Stimulated activated CD8-positive, alpha-beta memory T cell treated with anti-CD3 and anti-CD28 coated beads, Interleukin-2, amount 100 ng/mL, for 48 hours (primary cell): ENCODE measurements around the gene CBX1.

Experiments
- DNase-seq, 2 donors: peaks; one replicate each; pipeline ENCODE4 v3.0.0-alpha.2; 2020; ENCODE audit warnings: low read depth in 2 of 2

The CBX1 gene

DNA sequence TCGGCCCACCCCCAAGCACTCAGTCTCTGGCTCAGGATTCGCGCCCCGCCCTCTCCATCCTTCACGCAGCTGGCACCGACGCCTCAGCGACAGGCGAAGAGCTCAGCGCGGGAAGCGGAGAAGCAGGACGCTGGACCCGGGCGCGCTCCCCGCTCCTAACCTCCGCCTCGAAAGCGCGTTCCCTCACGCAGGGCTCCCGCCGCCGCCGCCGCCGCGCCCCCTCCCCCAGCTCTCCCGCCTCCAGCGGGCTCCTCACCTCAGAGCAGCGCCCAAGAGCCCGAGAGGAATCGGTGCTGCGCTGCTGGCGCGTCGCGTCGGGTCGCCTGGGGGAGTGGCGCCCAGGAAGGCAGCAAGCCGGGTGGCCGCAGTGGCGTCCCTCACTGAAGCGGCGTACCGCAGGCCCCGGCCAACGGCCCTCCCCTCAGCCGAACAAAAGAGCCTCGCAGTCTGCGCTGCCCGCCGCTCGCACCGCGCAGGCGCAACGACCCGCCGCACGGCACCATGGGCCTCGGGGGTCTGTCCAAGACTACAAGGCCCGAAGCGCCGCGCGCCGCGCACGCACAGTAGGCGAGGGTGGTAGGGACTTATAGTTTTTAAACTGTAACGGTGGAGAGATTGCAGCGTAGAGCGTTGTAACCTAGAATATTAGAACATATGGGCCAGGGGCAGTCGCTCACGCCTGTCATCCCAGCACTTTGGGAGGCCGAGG lies at the start of gene CBX1:
CBX1 (minus strand) TSS at position 467 of the 709 bp plus-strand sequence. CDS start 24,474 bp downstream, outside the sequence.
- peak; percentile 92 to 94 for DNase-seq

DNA sequence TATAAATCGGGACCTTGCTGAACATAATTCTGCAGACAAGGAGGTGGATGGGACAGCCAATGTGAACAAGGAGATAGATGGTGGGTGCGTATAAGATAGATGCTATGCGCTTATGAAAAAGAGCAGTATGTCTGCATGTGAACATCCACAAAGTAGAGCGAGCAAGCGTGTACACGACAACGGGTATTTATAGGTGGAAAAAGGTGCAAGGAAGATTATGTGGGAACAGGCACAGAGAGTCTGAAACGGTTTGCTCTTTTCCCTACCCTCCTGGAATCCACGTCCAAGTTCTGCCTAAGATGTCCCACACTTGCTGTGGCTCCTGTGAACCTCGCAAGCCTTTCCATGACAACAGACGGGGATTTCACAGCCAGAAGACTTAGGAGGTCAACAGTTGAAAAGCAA lies 49.3 kb upstream of the CBX1 start:
- no peak for DNase-seq

DNA sequence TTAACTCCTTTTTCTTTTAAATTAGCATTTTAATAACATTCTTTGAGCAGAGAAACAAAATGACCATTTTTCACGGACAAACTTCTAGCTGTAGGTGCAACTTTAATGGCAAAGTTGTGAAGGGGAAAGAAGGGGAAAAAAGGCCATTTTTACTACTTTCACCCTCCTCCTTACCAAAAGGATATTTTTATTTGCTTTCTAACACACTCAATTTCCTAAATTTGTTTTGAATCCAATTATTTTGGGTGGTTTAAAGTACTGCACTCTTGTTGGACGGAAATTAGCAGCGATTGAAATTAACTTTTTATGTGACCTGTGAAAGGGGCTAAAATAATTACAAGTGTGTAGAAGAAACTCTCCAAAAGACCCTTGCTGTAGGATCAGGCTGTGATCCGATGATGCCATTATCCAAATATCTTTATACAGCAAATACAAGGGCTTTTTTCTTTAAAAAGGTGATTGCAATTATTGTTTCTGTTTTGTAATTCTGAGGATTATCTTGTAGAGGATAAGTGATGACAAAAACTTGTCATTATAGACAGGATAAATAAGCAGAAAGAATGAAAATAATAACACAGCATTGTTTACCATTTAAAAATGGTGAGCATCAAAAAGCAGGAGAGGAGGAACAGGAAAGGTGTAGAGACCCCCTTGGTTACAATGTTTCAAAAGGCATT lies 48.6 kb upstream of the CBX1 start:
- DNase-seq, result no peak

DNA sequence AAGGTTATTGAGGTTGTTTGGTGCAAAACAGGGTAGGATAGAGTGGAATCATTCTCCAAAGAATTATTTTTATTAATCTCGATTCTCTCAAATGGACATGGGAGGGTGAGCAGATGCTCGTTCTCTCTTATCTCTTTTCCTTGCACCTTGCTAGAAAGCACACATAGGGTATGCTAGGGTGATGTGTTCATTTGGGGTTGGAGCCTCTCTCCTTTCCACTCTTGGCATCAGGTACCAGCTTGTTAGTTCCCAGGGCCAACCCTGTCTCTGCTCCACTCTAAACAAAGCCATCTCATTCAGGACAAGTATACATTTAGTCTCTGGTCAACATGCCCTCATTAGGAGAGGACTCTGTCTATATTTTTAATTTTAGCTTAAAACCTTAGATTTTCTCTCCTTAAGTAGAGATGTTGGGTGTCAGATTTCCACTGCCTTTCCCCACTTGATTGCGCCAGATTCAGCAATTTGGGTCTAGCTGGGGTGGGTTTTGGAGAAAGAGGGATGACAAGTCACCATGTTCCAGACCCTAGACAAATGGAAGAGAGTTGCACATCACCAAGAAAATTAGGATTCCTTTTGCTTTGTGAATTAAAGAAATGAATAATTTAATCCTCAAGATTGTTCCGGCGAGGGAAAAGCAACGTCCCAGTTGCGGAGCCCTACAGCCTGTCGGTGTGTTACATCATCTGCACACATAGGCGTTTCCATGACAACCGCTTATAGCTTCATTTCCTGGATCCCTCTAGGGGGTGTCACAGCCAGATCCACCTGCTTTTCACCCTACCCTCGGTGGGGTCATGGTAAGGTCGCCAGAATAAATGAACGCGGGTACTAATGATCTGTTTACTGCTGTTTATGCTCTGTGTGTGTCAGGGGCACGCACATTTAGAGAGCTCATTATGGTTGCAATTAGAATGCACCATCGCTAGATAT lies 47.8 kb upstream of the CBX1 start:
- no peak for DNase-seq

DNA sequence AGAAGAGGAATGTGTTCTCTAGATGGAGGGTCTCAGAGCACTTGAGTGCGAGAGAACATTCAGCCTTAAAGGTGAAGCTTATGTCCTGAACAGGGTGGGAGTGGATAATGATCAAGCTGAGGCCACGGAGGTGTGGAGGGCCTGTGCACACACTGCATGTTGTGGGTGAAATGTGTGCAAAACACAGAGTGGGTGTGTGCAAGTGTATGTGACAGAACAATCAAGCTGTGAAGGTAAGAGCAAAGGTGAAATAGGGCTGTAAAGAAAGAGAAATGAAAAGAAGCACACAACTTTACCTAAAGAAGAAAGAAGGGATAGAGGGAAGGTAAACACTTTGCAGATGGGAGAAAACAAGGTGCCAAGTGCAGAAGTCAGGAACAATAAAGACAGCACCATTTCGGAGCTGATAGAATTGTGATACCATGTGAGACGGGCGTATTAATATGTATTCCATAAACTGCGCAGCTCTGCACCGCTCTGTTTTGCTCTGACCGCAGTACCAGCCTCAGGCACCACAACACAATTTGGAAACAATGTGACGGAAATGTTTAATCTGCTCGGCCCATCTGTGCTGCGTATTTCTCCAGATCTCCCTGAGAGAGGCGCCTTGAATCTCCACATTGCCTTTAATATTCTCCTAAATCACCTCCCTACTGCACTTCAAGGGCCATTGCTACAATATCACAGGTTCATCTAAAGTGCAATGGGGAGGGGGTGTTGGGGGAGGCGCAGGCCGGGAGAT lies 46.9 kb upstream of the CBX1 start:
- no peak for DNase-seq

DNA sequence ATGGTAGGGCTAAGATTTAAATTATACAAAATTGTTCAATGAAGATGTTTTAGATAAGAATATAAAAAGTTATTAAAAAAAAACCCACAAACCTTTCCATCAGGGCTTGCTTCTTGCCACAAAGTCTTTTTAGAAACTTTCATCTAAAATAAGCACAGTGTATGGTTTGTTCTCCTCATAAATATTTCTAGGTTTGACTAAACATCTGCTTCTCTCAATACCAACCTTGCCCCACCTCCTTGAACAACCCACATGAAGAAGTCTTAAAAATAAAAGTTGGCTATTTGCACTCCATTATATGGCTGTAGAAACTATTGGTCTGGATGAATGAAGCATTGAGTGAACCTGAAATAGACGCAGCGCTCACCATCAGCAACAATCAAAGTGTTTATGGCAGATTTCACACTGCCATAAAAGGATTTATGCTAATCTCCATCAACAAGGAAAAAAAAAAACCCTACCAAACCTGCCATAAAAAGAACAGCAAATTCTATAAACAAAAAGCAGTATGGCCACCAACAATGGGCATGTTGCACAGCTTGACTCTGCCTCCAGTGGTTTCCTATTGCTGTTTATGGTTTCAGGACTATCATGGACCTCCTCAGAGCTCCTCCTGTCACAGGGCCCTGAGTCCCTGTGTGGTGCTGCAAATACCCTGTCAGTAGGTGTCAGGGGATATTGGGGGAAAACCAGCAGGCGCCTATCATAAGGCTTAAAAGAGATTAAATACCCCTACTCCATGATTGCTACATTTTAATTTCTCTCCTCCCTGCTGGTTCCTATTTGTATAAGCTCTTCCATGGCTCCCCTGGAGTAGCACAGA lies 43.9 kb upstream of the CBX1 start:
- no peak for DNase-seq

DNA sequence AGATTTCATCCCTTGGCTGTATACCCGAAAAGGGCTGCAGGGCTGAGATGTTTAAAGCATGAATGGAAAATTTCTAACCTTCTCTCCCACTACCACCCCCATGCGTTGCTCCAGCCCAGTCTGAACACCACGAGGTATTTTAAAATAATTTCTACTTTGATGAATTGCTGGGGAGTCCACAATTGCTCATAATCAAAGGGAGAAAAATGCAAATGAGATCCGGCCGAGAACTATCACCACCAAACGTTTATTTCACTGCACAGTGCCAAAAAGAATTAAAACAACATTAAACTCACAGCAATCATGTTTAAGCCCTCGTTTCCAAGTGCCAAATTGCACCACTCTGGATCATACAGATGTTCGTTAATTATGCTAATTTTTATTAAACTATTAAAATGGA lies 43.0 kb upstream of the CBX1 start:
- no peak for DNase-seq

DNA sequence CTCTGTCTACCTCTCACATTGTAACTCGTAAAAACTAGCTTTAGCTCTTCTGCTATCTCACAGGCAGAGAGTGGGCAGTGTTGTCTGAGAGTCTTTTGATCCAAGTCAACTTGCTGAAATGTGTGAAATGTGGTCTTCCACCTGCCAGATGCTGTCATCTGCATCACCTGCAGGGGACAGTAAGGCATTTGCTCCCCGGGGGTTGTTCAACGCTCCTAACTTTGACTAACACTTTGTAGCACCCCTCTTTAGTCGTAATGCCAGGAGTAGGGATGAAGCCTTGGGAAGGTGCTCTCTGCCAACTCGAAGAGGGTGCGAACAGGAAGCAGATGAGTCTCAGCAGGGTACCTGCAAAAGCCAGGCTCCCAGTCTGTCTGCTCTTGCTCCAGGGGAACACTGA lies 42.4 kb upstream of the CBX1 start:
- no peak for DNase-seq

DNA sequence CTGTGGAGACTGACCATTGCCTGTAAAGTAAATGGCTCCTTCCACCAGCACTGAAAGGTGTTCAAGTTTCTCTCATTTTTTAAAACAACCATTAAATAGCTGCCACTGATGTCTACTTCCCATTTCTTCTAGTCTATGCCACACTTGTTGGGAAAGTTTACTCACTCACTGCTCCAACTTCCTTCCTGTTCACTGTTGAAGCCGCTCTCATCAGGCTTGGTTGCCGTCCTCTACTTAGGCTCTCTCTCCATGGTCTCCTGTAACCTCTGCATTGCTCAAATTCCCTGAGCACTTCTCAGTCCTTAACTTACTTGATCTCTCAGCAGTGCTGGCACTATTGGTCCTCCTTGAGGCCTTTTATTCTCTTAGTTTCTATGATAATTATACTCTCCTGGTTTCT lies 38.7 kb upstream of the CBX1 start:
- DNase-seq, result no peak

DNA sequence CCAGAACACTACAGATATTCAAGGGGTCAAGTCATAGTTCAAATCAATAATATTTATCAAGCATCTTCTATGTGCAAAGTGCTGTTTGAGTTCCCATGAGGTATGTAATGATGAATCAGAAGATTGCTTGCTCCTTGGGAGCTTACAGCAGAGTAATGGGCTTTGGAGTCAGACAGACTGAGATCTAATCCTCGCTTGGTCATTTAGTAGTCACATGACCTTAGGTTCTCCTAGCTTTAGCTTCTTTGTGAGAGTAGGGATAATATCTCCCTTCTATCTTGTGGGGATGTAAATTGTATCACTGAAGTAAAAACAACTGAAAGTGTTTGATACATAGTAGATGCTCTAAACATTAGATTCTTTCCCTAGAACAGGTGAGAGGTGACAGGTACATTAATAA lies 36.4 kb upstream of the CBX1 start:
- DNase-seq, result no peak

DNA sequence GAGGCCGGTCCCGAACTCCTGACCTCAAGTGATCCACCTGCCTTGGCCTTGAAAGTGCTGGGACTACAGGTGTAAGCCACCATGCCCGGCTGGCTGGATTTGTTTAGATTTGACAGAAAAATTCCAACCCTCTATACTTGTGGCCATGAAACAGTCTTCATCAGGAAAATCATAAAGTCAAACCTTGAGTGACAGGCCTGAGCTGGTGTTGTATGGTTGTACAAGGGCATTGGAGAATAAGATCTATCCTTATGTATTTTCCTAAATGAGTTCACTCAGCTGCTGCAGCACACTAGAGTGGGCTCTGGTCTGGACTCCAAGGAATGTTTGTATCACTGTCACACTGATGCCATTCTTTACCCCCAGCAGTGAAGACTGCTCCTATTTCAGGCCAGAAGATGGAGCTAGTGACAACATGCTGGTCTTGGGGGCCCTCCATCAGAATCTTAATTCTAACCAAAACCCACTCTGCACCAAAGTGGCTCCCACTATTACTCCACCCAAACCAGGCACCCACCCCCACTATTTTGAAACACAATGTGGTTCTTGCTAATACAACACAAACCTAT lies 33.7 kb upstream of the CBX1 start:
- DNase-seq, result no peak

DNA sequence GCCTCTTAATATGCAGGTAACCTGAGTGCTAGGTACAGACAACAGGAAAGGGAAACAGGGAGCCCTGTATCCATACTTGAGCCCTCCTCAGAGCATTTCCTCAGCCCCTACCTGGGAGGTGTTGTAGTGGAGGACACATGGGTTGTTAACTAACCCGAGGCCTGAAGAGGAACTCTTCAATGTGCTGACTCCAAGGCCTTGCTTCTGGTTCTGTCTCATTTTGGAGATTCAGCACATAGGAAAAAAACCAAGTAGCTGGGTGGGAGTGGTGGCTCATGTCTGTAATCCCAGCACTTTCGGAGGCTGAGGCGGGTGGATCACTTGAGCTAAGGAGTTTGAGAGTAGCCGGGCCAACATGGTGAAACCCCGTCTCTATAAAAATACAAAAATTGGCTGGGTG lies 31.1 kb upstream of the CBX1 start:
- DNase-seq, result no peak

DNA sequence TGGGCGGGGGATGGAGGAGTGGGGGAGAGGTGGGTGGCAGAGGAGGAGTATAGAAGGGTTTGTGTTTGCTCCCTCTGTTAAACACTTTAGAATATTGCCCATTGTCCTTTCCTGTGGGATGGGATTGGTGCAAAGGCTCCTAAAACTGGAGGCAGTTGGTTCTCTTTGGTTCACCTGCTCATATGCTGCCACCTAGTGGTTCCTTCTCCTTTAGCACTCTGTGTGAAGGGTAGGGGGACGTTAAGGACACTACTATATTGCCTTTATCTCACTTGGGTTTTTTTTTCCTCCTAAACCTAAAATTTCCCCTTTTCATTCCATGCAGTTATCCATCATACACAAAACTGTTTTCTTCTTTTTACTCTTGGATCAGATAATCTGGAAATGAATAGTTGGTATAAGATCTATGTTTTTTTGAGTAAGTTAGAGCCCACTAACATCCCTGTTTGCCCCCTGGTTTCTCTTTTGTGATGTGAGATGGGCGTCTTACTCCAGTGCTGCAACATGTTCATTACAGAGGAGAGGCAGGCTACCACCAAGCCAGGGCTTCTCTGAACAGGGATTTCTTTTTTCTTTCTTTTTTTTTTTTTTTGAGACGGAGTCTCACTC lies 30.0 kb upstream of the CBX1 start:
- peak in 1 of 2 donors; percentile 22 for DNase-seq

DNA sequence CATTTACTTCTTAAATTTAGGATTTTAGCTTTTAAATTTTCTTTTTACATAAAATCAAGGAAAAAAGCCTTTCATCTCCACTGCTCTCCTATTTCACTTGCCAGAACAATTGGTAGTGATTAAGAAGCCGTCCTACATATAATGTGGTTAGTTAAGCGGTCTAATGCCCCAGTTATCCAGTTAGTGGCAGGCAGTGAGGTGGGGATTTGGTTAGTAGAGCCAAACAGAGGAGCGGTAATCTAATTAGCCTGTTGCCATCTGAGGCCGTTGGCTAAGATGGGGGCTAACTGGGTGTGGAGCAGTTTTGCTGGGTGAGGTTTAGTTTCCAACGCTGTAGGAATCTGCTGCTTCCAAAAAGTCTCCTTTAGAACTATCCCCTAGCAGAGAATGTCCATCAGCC lies 28.7 kb upstream of the CBX1 start:
- no peak for DNase-seq

DNA sequence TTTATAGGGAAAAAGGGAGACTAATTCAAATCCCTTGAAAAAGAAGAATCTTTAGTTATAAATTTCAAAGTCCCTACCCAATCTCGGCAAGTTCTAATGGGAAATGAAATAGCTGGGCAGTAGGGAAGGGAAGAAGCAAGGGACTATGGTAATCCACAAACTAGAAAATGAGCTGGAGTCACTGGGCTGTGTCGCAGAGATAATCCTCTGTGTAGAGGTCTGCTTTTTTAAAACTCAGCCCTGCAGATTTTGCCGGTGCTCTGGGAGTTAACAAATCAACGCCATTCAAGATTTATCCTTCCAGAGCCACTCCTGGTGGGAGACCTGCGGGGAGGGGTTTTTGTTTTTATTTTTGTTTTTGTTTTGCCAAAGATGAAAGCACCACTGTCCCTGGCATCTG lies 27.1 kb upstream of the CBX1 start:
- no peak for DNase-seq

DNA sequence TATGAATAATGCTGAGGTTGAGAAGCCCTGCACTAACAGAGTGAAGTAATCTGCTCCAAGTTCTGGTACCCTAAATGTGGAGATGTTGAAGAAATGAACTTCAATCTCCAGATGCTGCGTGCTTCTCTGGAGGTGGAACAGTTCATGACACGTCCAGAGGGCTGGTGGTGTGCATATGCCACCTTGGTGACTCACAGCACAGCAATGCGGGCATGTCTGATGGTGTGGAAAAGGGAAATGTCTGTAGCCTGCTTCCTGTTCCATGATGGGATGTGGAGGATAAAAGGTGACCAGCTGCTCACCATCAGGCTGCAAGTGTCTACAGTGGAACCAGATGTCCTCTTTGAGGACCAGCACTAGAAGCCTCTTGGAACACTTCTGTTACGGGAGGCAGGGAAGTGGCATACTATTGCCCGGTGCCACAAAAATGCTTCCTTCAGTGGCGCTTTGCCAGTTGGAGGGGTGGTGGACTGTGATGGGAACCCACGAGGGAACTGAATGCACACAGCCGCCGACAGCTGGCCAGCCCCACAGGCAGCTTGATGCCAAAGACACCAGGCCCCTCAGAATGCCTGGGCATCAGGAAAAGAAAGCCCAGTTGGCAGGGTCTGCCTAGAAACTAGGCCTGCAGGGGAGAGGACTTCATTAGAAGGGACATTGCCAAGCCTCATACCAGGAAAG lies 26.2 kb upstream of the CBX1 start:
- DNase-seq, result no peak

DNA sequence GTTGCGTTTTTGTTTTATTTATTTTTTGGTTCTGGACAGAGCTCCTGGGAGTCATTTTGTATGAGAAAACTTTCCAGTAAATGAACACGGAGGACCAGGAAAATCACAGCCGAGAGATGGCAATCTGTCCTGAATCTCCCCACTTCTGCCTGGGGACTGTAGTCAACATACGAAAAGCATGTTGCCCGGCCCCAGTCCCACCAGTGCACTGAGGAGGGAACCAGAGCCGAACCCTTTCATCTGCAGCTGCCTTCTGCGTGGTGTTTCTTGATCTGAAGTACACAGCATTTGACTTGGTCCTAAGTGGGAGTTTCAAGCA lies 25.2 kb upstream of the CBX1 start:
- no peak for DNase-seq

DNA sequence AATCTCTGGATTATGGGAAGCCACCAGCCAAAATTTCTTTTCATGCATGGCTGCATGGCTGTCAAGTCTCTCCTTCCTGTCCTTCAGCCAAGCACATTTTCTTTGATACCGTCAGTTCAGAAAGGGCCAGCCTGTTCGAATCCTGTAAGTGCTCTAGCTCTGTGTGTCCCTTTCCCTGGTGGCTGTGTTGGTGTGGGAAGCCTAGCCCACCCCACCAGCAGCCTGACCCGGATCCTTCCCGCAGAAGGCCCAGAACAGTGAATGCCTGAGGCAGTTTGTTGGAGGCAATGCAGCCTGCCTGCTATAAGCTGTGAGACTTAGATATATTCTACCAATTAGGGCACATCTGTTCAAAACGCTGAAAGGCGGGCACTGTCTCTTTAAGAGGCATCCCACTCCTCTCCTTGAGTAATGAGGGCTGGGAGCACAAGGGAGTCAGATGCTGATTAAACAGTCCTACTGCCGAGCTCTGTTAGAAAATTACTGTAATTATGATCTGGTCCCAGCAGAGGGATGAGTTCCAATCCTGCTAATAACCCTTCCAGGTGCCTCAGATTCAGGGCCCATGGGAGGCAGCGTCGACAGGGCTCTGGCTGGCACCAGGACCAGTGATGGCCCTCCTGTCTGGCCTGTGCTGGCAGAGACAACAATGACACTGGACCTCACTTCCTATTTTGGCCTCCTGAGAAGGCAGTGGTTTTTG lies 24.7 kb upstream of the CBX1 start:
- no peak for DNase-seq

DNA sequence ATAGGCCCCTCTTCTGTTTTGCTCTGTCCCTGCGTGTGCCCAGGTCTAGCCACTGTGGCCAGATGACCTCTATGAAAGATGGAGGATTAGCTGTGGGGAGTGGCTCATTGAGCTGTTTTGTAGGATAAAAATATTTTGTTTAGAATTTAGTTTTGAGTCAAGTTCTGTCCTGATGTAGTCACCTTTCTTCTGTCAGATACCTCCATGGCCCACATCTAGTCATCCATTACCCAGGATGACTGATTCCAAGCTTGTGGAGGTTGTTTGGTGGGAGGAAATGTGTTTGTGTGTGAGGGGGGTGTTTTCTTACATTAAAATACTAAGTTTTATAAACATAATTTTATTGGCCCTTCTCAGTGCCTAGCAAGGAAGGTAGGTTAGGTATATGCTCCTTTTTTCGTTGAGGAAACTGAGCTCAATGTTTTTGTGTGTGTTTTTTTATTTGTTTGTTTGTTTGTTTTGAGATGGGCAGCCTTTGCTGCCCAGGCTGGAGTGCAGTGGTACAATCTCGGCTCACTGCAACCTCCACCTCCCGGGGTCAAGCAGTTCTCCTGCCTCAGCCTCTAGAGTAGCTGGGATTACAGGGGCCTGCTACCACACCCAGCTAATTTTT lies 22.6 kb upstream of the CBX1 start:
- DNase-seq, result no peak
